GM12872 (cell line): Measurements from ENCODE around the gene NFXL1.

Experiments used
- TF ChIP-seq, protein P1 (sequence below): IDR thresholded peaks from 3 replicates; pipeline ENCODE4 v1.5.1; 2011; ENCODE audit warnings: low read depth, mild to moderate bottlenecking, low read length, moderate library complexity; ENCODE audit not compliant: insufficient read depth

NFXL1 gene

DNA sequence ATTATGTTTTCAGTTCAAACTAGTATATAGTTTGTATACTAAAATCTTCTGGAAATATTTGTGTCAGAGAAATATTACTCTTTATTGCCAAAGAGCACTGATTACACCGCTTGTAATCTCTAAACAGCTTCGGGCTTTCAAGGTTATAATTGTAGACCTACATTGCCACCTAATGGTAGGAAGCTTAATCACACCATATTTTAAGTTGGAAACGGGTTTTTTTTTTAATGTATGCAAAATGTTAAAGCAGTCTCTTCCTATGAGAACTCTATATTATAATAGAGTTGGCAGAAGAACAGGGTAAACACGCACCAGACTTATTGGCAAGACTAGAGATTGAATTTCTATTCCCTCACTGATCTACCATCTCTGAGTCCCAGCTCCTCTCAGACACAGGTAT, 19.5 kb upstream of the NFXL1 start:
- TF ChIP-seq, protein P1, sequence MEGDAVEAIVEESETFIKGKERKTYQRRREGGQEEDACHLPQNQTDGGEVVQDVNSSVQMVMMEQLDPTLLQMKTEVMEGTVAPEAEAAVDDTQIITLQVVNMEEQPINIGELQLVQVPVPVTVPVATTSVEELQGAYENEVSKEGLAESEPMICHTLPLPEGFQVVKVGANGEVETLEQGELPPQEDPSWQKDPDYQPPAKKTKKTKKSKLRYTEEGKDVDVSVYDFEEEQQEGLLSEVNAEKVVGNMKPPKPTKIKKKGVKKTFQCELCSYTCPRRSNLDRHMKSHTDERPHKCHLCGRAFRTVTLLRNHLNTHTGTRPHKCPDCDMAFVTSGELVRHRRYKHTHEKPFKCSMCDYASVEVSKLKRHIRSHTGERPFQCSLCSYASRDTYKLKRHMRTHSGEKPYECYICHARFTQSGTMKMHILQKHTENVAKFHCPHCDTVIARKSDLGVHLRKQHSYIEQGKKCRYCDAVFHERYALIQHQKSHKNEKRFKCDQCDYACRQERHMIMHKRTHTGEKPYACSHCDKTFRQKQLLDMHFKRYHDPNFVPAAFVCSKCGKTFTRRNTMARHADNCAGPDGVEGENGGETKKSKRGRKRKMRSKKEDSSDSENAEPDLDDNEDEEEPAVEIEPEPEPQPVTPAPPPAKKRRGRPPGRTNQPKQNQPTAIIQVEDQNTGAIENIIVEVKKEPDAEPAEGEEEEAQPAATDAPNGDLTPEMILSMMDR = peak; percentile 43; the same call in 2 of the 3 replicates

DNA sequence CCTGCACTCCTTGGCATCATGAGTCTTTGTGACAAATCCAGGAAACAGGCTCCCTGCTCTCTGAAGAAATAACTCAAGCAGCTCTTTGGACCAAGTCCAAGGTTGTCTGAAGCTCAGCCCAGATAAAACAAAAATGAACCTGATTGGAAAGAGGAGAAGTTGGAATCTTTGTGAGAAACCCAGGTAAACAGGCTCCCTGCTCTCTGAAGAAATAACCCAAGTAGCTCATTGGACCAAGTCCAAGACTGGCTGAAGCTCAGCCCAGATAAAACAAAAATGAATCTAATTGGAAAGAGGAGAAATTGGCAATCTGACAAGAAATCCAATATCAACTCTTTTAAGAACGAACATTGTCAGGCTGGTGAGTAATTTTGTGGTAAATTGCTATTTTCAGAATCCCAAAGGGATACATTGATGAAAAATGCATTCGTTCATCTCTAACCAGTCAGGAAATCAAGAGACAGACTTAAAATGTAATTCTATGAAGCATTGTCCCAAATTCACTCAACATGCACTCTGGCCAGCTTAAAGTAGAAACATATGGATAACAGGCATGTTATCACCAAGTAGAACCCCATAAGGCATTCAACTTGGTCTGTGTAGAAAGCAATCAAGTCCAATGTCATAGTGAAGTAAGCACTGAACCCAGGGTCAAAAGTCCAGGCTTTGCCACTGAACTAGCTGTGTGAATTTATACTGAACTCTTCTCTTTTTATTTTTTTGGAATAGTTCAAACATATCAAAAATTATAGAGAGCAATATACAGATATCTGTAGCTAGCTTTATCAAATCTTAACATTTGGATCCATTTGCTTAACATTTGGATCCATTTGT, 16.8 kb upstream of the NFXL1 start:
- TF ChIP-seq, protein P1 = no peak

DNA sequence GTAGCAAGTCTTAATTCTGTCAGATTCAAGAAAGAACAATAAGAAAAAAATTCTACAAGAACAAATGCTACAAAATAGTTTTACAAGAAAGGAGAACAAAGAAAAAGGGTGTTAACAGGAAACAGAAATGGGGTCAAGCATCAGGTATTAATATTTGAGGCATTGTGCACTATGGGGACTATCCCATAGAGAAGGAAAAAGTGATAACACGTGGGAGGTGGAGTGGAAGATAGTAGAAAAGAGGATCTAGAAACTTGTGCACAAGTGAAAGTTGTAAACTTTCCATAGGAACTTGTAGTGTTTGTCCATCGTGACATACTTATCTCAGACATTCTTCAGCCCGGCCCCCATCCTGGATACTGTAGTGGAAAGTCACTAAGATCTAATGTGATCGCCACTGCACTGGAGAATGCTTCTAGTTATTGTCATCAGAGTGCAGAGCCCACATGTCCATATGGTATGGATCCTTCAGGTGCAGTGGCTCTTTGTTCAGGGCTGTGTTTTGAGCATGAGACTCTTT, 15.4 kb upstream of the NFXL1 start:
- TF ChIP-seq, protein P1 = no peak

DNA sequence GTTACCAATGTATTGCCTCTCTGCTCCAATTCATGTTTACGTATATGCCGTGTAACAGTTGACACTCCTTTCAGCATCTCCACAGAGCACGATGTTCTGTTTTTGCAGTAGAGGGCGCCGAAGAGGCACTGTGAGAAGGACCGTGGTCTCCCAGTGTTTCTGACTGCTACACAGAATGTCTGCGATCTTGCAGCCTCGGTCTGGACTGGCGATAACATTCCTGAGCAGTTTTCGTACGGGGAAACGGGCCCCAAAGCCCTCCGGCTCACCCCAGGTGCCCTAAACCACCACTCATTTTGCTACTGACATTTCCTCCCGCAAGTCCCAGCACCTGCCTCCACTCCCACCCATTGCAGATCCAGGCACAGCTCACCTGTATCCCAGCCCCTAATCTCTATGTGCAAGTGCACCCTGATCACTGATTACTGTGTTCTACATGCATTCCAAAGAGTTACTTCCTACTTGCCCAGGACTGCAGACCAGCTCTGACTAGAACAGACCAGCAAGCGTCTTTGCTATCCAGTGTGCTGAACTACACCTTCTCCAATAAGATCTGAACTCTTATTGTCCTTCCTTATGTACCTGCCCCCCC, 12.4 kb upstream of the NFXL1 start:
- TF ChIP-seq, protein P1 = peak; percentile 82

DNA sequence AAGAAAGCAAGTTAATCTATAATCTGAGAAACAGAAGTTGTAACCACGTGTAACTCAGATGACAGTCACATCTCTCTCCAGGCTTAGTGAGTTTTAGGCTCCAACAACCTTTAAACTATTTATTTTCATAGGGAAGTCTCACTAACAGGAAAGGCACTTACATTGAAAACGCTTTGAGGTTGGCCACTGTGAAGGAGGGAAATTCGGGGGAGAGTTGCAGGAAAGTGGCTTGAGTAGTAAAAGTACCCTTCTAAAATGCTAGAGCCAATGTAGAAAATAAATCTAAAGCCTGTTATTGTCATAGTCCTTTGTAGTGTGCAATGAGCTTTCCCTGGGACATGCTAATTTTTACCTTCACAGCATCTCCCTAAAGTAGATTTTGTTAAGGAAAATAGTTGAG, 995 bp upstream of the NFXL1 start:
- TF ChIP-seq, protein P1 = no peak

DNA sequence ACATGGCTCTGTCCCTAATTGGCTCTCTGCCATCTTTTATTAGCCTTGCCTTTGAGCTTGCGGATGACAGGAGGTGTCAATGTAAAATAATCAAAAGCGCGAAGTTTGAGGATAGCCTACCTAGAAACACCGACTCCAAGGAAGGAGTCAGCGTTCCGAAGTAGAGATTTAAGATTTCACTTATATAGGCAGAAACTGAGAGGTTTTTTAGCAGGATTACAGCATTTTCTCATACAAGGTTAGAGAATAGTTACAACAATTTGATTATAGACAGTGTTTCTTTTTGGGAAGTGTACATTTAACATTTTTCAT, 499 bp upstream of the NFXL1 start:
- TF ChIP-seq, protein P1 = no peak

DNA sequence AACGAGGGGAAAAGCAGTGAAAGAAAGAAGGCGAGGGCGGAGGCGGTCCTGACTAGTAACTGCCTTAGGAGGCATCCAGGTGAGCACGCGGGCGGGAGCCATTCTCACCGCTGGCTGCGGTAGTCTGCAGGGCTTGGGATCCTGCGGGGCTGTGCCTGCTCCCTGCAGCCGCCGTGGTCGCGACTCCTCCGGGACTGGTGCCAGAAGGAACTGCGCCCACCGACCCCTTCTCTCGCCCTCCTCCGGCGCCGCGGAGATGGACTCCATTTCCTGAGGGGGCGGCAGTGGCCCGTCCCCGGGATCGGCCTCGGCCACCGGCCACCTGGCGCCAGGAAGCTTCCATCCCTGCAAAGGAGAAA, 543 bp downstream of the NFXL1 start:
- TF ChIP-seq, protein P1 = no peak
